T-helper 1 cell treated with Interleukin-12 subunit alpha and Interleukin-12 subunit beta and Interleukin-4 antibody, amounts not matched to agents 30 ng/mL and 1 ng/mL, for 36 hours (primary cell): ENCODE data around the gene AAGAB. TPM values are rescaled to one million over a fixed set of nuclear protein-coding genes. Genes with fewer than 3 reads are reported as not detected.
"Not testable (repeated sequence)": the region's sequence is repeated elsewhere in the genome, so short reads cannot be mapped to it uniquely, and the experiment has no call there.

ENCODE experiments used
- intact Hi-C: fragments of 100-400 bp; cut with micrococcal nuclease; formaldehyde crosslinking; loops from one replicate; pipeline ENCODE4 v1.15.1; 2024
- total RNA-seq: library from RNA; stranded (reverse); gene quantifications from 2 replicates; pipeline ENCODE4 v1.2.3, GENCODE V29; 2022

The AAGAB gene
- total RNA-seq, 1 donor from 2014 or later = 51.7 TPM

DNA sequence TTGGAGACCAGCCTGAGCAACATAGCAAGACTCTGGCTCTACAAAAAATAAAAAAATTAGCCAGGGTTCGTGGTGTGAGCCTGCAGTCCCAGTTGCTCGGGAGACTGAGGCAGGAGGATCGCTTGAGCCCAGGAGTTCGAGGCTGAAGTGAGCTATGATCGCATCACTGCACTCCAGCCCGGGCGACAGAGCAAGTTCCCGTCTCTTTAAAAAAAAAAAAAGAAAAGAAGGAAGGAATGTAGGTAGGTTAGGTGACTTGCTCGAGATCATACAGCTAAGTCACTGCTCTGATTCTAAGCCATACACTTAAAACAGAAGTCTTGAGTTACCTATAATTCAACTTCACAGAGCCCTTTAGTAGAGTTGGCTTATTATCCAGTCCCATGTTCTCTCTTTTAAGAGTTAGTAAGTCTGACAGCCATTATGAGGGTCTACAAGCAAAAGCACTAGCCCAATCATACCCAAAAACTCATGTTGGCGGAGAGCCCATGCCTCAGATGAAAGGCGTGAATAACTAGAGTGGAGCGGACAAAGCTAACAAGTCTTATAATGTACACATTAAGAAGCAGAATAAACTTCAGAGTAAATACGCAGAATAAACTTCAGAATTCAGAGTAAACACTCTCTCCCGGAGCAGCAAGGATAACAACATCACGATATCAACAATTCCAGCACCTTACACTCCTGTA, 768 bp downstream of the AAGAB start:
- intact Hi-C loops = loop anchor here (1.0 to 10.0 kb wide), 7 partner anchors 12 to 801 kb away; partner anchors contain the start of genes PIAS1, RNU6-1, SMAD3 and ZWILCH

DNA sequence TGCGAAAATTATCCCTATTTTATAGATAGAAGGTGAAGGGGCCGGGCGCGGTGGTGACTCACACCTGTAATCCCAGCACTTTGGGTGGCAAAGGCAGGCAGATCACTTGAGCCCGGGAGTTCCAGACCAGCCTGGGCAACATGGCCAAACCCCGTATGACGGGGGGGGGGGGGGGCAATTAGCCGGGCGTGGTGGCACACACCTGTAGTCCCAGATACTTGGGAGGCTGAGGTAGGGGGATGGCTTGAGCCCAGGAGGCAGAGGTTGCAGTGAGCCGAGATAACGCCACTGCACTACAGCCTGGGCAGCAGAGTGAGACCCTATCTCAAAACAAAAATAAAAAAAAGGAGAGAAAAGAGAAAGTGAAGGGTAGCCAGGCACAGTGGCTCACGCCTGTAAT, 1.4 kb downstream of the AAGAB start:
- intact Hi-C loops = loop anchor here (10.0 kb wide), 1 partner anchor 802 kb away; the partner anchor contains the start of gene PIAS1

DNA sequence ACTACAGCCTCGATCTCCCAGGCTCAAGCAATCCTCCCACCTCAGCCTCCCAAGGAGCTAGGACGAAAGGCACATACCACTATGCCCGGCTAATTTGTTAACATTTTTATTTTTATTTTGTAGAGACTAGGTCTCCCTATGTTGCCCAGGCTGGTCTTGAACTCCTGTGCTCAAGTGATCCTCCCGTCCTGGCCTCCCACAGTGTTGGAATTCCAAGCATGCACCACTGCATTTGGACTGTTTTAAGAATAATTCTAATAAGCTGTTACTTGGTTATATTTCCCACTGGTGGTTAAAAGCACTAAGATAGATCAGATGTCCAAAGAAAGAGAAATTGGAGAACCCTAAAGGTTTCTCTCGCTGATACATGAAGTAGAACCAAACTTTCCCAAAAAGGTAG, 3.1 kb downstream of the AAGAB start:
- intact Hi-C loops = loop anchor here (10.0 kb wide), 1 partner anchor 803 kb away; the partner anchor contains the start of gene PIAS1

DNA sequence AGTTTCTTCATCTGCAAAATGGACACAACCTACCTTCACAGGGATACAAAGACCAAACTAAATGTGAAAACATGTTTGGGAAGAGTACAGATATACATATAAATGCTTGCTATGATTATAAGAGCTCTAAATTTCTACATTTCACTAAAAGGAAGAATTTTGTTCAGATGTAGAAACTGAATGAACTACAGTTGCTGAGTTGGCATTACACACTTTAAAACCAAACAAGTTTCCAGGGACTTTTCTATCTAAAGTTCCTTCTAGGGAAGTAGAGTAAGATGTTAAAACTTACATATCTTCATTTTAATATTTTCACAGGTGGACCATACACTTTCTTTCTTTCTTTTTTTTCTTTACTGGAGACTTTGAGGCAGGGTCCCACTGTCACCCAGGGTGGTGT, 4.6 kb downstream of the AAGAB start:
- intact Hi-C loops = loop anchor here (10.0 kb wide), 1 partner anchor 805 kb away; the partner anchor contains the start of gene PIAS1

DNA sequence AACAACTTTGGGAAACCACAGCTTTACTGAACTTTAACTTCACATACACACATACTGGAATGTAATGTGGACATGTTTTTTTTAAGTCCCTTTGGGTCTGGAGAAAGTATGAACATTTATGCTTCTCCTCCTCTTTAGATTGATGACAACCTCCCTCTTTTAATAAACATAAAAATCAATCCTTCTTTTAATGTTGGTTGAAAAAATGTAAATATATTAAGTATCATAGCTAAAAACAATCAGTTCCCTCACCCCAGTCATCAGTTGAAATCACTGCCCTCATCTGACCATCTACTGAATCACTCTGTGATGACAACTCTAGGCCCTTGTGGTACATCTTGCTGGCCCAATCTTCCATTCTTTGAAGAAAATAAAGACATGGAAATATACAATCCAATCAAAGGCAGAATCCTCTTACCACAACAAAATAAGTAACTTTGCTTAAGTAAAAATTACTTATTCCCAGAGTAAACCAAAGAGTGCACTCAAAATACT, 6.4 kb downstream of the AAGAB start:
- intact Hi-C loops = no loop called here

DNA sequence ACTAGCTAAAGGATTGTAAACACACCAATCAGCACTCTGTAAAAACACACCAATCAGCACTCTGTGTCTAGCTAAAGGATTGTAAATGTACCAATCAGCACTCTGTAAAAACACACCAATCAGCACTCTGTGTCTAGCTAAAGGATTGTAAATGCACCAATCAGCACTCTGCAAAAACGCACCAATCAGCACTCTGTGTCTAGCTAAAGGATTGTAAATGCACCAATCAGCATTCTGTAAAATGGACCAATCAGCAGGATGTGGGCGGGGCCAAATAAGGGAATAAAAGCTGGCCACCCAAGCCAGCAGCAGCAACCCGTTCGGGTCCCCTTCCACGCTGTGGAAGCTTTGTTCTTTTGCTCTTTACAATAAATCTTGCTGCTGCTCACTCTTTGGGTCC, 7.9 kb downstream of the AAGAB start:
- intact Hi-C loops = not testable (repeated sequence)

DNA sequence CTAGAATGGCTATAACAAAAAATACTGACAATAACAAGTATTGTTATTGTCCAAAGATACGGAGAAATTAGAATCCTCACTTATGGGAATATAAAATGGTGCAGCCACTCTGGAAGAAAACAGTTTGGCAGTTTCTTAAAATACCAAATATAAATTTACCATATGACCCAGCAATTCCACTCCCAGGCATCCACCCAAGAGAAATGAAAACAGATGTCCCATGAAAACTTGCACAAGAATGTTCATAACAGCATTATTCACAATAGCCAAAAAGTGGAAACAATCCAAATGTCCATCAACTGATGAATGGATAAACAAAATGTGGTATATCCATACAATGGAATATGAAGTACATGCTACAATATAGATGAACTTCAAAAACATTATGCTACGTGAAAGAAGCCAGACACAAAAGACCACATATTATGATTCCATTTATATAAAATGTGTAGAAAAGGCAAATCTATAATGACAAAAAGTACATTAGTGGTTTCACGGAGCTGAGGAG, 9.4 kb downstream of the AAGAB start:
- intact Hi-C loops = loop anchor here (5.0 kb wide), 1 partner anchor 113 kb away; no protein-coding TSS in a partner anchor

DNA sequence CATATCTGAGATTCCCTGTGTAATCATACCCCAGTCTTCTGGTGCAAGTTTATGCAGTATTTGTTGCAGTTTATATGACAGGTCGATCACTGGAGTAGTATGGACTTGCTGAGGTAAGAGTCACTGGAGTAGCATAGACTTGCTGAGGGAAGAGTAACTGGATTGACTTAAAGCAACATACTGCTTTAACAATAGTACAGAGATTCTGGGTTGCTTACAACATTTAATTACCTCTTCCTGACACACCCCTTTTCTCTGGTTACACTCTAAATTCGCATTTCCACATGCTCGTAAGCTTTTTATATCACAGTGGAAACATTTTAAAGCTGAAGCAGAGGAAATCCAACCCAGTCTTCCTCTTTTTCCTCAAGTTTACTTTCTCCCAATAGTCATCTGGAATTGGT, 11.8 kb downstream of the AAGAB start:
- intact Hi-C loops = loop anchor here (5.0 kb wide), 1 partner anchor 110 kb away; no protein-coding TSS in a partner anchor

DNA sequence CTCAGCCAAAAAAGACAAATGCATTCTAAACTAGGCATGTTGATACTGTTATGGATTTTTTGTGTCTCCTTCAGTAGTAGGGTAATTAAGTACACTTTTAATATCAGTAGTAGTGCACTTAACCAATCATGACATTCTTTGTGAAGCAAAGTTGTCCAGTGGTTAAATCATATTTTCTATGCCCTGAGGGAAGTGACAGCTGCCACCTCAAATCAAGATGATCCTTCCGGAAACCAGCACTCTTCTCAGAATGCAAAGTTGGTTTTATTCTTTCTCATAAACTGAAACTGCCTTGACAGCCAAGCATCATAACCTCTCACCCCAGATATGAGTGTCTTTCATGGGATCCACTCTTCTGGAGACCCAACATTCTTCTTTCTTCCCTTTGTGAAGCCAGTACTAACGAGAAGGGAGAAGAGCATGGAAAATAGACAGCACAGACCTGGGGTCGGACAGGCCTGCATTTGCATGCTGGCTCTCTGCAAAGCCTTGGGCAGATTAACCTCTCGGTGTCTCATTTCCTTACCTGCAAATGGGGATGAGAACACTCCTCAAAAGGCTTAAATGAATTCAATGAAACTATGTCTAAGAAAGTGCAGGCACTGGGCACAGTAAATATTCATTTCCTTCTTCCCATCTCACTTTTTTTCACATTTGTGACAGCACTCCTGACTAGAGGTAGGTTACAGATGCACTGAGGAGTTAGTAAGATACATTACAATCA, 13.2 kb downstream of the AAGAB start:
- intact Hi-C loops = loop anchor here (1.0 to 5.0 kb wide), 5 partner anchors 13 to 280 kb away; partner anchors contain the start of genes AAGAB, C15orf61 and IQCH

DNA sequence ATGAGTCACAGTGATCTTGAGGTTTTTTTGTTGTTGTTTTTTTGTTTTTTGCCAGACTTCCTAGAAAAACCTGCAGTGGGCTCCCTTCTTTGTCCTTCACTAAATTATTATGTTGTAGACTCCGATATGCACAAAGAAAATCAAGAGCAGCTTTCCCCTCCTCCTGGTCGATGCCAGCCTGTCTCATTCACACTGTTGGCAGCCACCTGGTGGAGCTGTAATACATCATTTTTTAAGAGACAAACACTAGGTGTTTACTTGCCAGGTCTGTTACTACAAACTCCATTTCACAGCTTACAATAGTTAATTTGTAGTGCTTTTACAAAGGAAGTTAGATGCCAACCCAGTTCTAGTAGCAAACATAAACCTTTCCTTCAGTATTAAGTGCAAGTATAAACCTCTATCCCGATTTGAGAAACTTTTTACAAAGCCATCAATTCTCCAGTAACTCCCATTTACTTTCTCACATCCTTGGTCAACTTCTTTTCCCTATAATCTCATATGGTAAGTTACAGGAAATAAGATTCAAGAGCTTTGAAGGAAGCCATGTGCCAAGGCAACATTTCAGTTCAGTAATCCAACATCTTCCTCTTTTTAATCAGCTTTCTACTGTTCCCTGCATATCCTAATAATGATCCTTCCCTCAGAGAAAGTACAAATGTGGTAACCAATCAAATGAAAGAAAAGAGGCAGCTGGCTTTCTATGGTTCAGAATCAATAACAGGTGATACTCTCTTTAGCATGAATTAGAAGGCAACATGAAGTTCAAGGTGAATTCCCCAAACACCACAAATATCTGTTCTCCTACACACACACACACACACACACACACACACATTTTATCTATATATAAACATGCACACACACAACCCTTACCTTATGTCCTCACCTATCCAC, 14.0 kb downstream of the AAGAB start:
- intact Hi-C loops = loop anchor here (1.0 to 5.0 kb wide), 8 partner anchors 14 to 294 kb away; partner anchors contain the start of genes AAGAB, C15orf61 and IQCH

DNA sequence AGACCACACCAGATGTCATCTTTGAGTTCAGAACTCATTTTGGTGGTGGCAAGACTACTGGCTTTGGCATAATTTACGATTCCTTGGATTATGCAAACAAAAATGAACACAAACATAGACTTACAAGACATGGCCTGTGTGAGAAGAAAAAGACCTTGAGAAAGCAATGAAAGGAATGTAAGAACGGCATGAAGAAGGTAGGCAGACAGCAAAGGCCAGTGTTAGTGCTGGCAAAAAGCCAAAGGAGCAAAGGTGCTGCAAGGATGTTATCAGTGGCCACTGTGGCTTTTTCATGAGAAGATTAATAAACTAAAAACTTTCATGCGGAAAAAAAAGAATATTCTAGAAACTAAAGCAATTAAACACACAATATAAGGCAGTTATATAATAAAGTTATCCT, 21.9 kb downstream of the AAGAB start:
- intact Hi-C loops = no loop called here

DNA sequence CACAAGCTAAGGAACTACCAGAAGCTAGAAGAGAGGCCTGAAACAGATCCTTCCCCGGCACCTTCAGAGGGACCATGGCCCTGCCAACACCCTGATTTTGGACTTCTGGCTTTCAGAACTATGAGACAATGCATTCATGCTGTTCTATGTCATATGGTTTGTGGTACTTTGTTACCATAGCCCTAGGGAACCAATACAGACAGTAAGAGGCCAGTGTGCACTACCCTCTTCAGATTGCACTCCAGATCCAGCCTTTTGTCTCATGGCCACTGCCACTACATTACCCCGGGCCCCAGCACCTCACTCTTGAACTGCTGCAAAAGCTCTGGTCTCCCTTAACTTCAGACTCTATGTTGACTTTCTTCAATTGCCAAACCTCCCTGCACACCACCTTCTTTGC, 24.0 kb downstream of the AAGAB start:
- intact Hi-C loops = no loop called here

DNA sequence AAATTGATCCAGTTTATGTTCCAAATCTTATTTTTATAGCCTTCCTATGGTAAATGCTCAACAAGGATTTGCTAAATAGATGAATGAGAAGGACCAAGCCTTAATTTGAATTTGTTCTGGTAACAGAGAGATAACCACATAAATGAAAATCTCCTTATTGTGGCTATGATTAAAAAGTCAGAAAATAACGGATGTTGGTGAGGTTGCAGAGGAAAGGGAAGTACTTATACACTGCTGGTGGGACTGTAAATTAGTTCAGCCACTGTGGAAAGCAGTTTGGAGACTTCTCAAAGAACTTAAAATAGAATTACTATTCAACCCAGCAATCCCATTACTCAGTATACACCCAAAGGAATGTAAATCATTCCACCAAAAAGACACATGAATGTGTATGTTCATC, 26.2 kb downstream of the AAGAB start:
- intact Hi-C loops = no loop called here

DNA sequence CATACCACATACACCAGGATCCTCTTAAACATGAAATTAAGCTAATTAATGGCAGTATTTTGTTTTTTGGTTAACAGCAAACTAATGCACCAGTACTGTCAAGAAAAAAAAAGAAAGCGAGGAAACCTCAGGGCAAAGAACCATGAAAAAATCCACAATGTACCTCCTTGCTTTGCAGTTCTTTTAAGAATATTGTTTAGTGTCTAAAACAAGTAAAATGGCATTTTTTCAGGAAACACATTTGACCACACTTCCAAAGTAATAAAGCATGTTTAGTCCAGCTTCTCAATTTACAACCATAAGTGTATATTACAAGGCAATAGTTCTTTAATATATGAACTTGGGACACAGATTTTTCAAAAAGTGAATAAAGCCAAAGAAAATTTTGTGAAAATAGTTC, 26.6 kb downstream of the AAGAB start:
- intact Hi-C loops = no loop called here

DNA sequence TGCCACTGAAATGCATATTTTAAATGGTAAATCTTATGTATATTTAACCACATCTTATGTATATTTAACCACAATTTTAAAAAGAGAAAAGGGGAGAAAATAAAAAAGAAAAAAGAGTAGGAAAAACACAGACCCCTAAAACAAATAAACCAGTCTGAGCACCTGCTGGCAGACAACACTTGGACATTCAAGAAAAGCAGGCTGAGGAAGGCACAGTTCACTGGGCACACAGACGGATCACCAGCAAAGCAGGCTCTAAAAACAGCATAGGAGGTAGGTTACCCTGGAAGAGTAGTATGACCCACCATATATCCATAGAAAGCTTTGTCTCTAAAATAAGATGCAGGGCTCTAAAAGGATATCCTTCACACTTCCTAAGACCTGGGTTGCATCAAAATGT, 27.0 kb downstream of the AAGAB start:
- intact Hi-C loops = no loop called here

DNA sequence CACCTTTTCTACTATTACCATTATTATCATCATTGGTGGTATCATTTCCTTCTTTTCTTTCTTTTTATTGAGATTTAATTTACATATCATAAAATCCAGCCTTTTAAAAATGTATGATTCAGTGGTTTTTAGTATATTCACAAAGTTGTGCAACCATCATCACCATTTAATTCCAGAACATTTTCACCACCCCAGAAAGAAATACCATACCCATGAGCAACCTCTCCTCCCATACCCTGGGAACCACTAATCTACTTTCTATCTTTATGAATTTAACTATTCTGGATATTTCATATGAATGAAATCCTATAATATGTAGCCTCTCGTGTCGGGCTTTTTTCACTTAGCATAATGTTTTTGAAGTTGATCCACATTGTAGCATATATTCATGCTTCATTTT, 29.1 kb downstream of the AAGAB start:
- intact Hi-C loops = no loop called here

DNA sequence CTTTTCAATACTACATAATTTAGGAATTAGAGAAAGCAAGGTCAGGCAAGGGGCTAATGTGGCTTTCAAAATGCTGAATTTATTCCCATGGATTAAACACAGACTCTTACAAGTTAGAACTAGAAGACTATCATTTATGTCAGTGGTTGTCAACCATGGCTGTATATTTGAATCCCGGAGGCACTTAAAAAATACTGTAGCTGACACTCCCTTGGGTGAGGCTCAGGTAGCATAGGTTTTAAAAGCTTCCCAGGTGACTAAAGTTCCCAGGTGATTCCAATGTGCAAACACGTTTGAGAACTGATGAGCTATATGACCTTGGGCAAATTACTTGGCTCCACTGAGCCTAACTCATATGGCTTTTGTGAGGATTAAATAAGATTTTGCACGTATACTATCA, 29.6 kb downstream of the AAGAB start:
- intact Hi-C loops = no loop called here

DNA sequence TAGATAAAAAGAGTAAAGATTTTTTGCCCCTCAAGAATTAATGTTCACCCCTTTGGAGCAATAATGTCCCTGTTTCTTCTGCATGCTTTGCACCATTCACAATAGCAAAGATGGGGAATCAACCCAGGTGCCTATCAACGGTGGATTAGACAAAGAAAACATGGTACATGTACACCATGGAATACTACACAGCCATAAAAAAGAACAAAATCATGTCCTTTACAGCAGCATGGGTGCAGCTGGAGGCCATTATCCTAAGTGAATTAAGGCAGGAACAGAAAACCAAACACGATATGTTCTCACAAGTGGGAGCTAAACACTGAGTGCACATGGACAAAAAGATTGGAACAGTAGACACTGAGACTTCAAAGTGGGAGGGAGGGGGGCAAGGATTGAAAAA, 35.2 kb downstream of the AAGAB start:
- intact Hi-C loops = no loop called here

DNA sequence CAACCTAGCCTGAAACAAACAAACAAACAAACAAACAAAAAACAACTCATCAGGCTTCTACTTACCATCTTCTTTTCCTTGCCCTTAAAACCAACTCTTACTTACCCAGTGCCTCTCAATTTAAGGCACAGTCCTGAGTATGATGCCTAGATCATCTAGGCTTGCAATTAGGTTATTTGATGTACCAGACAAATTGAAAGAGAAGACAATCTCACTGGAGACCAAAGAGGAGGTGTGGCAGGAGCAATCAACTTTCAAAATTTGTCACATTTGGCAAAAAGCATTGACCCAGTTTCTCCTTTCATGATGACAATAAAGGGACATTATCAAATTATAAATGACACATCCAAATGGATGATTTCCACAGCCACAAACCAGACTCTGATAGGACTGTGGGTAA, 36.0 kb downstream of the AAGAB start:
- intact Hi-C loops = no loop called here

DNA sequence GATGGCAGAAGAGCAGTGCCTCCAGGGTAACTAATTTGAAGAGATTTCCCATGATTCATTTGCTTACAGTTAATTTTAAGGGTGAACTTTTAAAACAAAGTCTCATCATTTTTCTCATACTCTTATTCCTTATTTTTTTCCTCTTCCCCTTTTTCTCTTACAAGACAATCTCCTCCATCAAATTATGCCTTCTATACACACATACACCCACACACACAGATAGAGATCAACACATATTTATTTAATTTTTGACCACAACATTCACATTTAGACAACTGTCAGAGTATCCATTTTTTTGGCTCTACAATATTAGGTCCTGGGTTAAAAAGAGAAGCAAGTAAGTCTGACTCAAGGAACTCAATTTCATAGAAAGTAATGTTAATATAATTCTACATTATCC, 37.6 kb downstream of the AAGAB start:
- intact Hi-C loops = no loop called here

DNA sequence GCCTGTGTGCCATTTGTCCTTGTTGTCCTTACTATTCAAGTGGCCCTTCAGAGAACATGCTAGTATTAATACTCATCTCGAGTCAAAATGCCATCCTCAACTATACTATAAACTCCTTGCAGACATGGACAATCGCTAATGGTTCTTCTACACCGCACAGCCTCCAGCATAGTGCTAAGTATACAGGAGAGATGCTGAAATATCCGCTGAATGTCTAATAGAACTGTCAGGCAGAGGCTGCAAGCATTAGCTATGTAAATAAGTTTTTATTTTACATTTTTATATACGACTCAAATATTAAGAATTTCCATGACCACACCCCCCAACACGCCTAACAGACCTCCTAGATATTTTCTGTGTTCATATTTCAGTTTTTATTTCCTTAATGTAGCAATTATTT, 39.4 kb downstream of the AAGAB start:
- intact Hi-C loops = no loop called here
